SHP77 treated with DMSO at 0.1 percent for 48 hours (cell line): ENCODE measurements around the gene VARS2.

Source experiments
- DNase-seq: peaks from one replicate; lab custom pipeline; 2025; lab: John Stamatoyannopoulos, UW

VARS2 gene

DNA sequence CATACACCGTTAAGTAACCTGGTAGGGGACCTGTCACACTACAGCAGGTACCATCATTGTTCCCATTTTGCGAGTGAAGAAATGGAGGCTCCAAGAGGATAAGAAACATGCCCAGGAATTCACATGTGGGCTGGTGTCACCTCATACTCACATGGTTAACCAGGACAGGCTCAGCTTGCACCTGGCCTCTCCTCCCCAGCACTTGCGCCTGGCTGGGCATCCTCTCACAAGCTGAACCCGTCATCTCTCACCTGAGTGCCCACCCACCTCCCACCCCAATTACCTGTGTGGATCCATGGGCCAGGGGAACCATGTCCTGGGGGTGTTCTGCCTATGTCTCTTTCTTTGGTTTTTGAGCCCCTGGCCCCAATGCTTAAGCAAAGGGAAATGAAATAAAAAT, 16.5 kb downstream of the VARS2 start:
- no peak for DNase-seq

GRCh38 chr6:30931272-30931671, 17.2 kb downstream of the VARS2 start:
- DNase-seq = no peak

DNA sequence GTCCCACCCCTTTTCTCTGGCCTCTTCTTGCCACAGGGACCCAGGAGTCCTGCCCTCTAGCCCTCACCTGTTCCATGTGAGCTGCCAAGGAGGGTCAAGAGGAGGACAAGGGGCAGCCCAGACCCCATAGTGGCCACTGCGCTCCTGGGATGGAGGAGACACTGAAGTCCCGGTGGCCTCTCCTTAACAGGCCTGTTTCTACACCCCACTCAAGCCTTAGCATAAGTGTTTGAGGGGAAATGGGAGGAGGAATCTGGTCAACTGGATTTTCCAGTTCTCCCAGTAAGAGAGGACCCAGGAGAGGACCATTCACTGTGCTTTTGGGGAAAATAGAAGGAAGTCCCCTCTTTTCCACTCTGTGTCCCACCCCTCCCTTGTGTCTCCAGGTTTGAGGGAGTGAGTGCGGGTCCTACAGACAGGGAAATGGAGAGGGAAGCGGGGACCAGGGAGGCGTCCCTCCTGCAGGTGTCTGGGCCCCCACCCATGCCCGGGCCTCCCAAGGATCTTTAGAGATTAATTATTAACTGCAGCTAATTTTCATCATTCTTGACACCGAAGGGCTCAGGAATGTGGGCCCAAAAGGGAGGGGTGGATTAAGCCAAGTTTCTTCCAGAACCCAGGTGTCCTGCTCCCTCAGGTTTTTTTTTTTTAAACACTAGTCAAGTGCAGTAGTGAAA, 18.1 kb downstream of the VARS2 start, which contains the start of gene SFTA2:
TSS of gene SFTA2 (minus strand) at position 202 of the 677 bp plus-strand sequence. CDS start at position 128, 74 bp downstream.
- DNase-seq = no peak

GRCh38 chr6:30932665-30933365, 18.8 kb downstream of the VARS2 start:
- no peak for DNase-seq

- DNase-seq = no peak
Measured at GRCh38 chr6:30935018-30935417, 21.0 kb downstream of the VARS2 start.

- DNase-seq = no peak
Measured at GRCh38 chr6:30937265-30937664, 23.2 kb downstream of the VARS2 start.

DNA sequence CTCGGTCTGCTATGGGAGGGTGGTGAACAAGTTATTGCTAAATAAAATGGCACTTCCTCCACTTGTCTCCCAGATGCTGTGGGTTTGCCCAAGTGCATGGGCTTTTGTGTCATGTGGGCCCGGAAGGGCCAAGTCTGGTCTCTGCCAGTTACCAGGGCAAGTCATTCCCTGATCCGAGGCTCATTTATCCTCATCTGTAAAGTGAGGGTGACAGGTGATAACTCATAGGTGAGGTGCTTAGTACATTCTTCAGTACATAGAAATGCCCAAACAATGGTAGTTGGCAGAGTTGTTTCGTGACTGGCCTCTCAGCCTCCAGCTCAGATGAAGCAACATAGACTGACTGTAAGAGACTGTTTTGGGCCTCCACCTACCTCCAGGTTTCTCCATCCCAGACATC, 24.7 kb downstream of the VARS2 start:
- DNase-seq = no peak

- no peak for DNase-seq
Measured at GRCh38 chr6:30939473-30939872, 25.4 kb downstream of the VARS2 start.

DNA sequence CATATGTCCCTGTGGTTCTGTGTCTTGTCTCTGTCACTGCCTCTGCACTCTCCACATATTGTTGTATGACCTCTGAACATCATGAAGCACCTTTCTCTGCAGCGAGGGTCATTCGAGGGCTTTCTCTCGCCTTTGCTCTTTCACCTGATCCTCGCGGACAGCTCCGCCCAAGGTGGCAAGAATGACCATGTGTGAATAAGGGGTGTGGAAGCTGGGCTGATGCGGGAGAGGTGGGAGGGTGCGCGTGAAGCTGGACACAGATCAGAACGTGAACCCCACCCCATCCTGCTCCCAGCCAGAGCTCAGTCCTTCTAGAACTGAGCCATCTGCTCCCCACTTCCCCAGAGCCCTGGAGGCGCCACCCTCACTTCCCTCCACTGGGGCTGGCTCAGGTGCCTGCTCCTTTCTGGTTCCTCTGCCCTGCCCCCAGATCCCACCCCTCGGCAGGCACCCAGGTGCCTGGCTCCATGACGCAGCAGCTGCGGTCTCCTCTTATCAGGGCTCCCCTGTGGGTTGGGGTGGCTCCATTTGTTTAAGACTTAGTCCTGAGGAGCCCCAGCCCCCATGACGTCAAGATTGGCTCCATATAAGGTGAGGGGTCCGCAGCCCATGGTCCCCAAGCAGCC, 26.4 kb downstream of the VARS2 start, which contains the start of gene MUCL3:
TSS of gene MUCL3 (plus strand) at position 613 of the 626 bp plus-strand sequence. CDS start 27 bp downstream, outside the sequence.
- no peak for DNase-seq

DNA sequence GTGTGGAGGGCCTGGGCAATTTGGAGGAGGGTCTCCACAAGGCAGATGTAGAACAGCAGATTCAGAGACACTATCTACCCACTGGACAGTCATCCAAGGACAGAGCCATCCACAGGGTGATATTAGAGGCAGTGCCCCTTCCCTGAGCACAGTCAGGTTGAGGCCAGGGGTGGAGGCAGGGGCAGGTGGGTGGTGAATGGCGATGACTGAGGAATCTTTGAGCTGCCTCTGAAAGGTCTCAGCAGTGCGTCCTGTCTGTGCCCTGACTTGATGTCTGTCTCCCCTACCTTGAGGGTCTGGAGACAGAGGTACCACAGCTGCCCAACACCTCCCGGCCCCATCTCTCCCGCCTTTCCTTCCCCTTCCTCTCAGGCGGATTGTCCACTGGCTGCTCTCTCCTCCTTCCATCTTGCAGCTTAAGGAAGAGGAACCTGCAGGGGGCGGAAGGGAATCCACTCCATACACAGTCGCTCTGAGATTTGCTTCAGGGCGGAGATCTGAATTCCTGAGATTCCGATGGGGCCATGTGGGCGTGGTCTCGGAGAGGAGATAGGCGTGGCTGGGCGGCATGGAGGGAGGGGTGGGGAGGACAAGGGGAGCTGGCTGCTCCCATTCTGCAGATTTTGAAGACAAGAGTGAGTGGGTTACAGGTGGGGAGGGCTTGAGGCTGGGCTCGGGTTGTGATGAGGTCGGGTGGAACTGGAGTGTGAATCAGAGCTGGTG, 28.5 kb downstream of the VARS2 start:
- DNase-seq = no peak

GRCh38 chr6:30944051-30944450, 30.0 kb downstream of the VARS2 start:
- no peak for DNase-seq

DNA sequence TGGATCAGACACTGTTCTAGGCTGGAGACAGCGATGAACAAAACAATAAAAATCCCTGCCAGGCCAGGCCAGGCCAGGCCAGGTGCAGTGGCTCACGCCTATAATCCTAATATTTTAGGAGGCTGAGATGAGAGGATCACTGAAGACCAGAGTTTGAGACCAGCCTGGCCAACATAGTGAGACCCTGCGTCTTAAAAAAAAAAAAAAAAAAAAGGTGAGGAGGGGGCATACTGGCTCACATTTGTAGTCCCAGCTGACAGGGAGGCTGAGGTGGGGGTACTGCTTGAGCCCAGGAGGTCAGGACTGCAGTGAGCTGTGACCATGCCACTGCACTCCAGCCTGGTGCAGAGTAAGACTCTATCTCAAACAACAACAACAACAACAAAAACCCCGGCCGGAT, 31.2 kb downstream of the VARS2 start:
- DNase-seq = no peak

GRCh38 chr6:30947231-30947630, 33.2 kb downstream of the VARS2 start:
- DNase-seq = no peak

DNA sequence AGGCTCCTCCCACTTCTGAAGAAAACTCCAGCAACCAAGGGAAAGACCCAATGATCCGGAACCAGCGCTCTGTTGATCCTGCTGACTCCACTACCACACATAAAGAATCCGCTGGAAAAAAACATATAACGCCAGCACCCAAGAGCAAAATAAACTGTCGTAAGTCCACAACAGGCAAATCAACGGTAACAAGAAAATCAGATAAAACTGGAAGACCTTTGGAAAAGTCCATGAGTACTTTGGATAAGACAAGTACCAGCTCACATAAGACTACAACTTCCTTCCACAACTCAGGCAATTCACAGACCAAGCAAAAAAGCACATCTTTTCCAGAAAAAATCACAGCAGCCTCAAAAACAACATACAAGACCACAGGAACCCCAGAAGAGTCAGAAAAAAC, 34.8 kb downstream of the VARS2 start:
- no peak for DNase-seq

- no peak for DNase-seq
Measured at GRCh38 chr6:30951907-30952469, 38.0 kb downstream of the VARS2 start.

DNA sequence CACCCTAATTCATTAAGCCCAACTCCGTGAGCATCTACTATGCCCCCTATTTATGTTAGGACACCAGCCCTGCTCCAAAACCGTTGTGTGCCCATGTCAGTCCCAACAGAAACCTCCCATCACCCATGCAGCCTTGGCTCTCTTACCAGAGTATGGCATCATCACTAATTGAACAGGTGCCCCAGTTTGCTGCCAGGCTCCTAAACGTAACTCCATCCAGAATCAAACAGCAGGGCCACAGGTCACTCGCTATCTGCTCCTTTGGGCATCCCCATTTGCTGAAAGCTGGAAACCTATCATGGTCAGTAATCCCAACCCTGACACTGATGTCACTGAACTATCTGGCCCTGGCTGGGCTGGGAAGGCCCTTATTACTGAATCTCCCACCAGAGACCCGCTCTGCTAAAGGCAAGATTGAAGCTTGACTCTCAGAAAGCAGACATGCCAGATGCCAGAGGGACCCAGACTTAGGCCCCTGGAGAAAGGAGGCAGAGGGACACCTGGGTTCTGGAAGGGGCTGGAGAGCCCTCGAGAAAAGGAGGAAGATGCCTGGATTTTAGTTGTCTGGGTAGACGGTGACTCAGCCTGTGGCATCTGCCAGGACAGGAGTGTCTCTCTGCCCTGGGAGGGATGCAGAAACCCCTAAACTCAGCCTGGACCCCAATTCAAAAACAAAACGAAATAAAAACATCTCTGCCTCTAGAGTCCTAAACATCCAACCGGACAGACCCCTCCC, 40.8 kb downstream of the VARS2 start:
- DNase-seq = no peak

GRCh38 chr6:30955367-30956042, 41.5 kb downstream of the VARS2 start:
- DNase-seq = no peak

DNA sequence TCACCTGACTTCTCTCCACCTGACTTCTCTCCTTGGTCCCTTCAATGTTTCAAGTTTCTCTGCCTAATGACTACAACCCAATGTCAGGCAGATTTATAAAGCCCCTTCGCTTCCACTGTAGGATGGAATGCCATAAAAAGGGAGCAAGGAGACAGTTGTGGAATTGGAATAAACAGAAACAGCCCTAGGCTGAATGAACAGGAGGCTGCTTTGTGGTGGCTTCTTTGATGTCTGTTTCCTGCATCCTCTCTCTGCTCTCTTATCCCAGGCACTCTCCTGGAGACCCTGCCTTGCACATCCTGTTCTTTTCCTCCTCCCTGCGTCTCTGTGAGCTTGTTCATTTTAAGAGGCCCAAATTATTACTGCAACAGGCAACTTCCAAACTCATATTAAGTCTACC, 43.7 kb downstream of the VARS2 start:
- DNase-seq = no peak

- no peak for DNase-seq
Measured at GRCh38 chr6:30960907-30961673, 47.1 kb downstream of the VARS2 start.

GRCh38 chr6:30962716-30963115, 48.7 kb downstream of the VARS2 start:
- no peak for DNase-seq
